ENCODE measurements around the gene AREL1. TPM values are rescaled to one million over a fixed set of nuclear protein-coding genes. Genes with fewer than 3 reads are reported as not detected.
"Not testable (repeated sequence)": the region's sequence is repeated elsewhere in the genome, so short reads cannot be mapped to it uniquely, and the experiment has no call there.

The AREL1 gene
- 10 to 100 TPM; 34.7 to 43.0 TPM for total RNA-seq

GRCh38 chr14:74712499-74713394, at the start of gene AREL1, which contains the start of gene FCF1:
TSS of gene AREL1 (minus strand) at chr14:74713080. CDS start at chr14:74685615, 27,465 bp downstream.
TSS of gene FCF1 (plus strand) at chr14:74713144. CDS start at chr14:74713198, 54 bp downstream.
- Mint-ChIP-seq H3K4me1 (ENCODE audit: low read depth) (peaks cover 57% of the 10 kb centered on the region), H3K27me3 (ENCODE audit: low read depth) (no peaks in the 10 kb centered on the region), H3K27ac (peak within 1 kb of the TSS; percentile 97), H3K4me3 (peak within 1 kb of the TSS; percentile 98 to 100), H3K36me3 (ENCODE audit: insufficient read depth in 2 of 2) (peaks cover 7 to 17% of the 10 kb centered on the region in 2 donors), H3K9me3 (no peaks in the 10 kb centered on the region)
- ATAC-seq (replicated peaks in 1 of 2), result peak; percentile 100
- DNase-seq, result peak; percentile 83 to 85

- not testable (repeated sequence) for H3K9me3 Mint-ChIP-seq; ATAC-seq (replicated peaks in 1 of 2); H3K27ac Mint-ChIP-seq; DNase-seq; H3K4me3 Mint-ChIP-seq; H3K27me3 Mint-ChIP-seq (ENCODE audit: low read depth); H3K36me3 Mint-ChIP-seq (ENCODE audit: insufficient read depth in 2 of 2)
- peaks cover 23% of the 10 kb centered on the region for H3K4me1 Mint-ChIP-seq (ENCODE audit: low read depth)
These were observed 45.6 kb upstream of the AREL1 start for GRCh38 chr14:74758505-74758904.

GRCh38 chr14:74756326-74756725, 43.4 kb upstream of the AREL1 start:
- Mint-ChIP-seq H3K36me3 (ENCODE audit: insufficient read depth in 2 of 2) (peaks cover 8 to 10% of the 10 kb centered on the region in 2 donors), H3K4me1 (ENCODE audit: low read depth) (peaks cover 9% of the 10 kb centered on the region), H3K27me3 (ENCODE audit: low read depth) (no peaks in the 10 kb centered on the region), H3K9me3 (peaks cover 6 to 9% of the 10 kb centered on the region in 2 donors), H3K4me3 (no peak overlapping the region), H3K27ac (no peak overlapping the region)
- no peak for ATAC-seq (replicated peaks in 1 of 2)
- DNase-seq, result no peak

- Mint-ChIP-seq H3K36me3 (ENCODE audit: insufficient read depth in 2 of 2) (peaks cover 8 to 10% of the 10 kb centered on the region in 2 donors), H3K27me3 (ENCODE audit: low read depth) (no peaks in the 10 kb centered on the region), H3K9me3 (peaks cover 6 to 9% of the 10 kb centered on the region in 2 donors), H3K4me3 (no peak overlapping the region), H3K27ac (no peak overlapping the region), H3K4me1 (ENCODE audit: low read depth) (no peaks in the 10 kb centered on the region)
- DNase-seq, result no peak
- ATAC-seq (replicated peaks in 1 of 2), result no peak
These were observed 42.0 kb upstream of the AREL1 start for GRCh38 chr14:74754899-74755298.

- Mint-ChIP-seq H3K9me3 (peaks cover 6 to 9% of the 10 kb centered on the region in 2 donors), H3K36me3 (ENCODE audit: insufficient read depth in 2 of 2) (peaks cover 8 to 10% of the 10 kb centered on the region in 2 donors), H3K4me1 (ENCODE audit: low read depth) (no peaks in the 10 kb centered on the region), H3K27ac (no peak overlapping the region), H3K27me3 (ENCODE audit: low read depth) (no peaks in the 10 kb centered on the region), H3K4me3 (no peak overlapping the region)
- DNase-seq, result no peak
- ATAC-seq (replicated peaks in 1 of 2), result no peak
These were observed 41.3 kb upstream of the AREL1 start for GRCh38 chr14:74754157-74754556.

GRCh38 chr14:74747237-74747636, 34.4 kb upstream of the AREL1 start:
- Mint-ChIP-seq H3K9me3 (peaks cover 4% of the 10 kb centered on the region in 2 donors), H3K27me3 (ENCODE audit: low read depth) (no peaks in the 10 kb centered on the region), H3K27ac (no peak overlapping the region), H3K36me3 (ENCODE audit: insufficient read depth in 2 of 2) (peaks cover 3 to 4% of the 10 kb centered on the region in 2 donors), H3K4me3 (no peak overlapping the region), H3K4me1 (ENCODE audit: low read depth) (no peaks in the 10 kb centered on the region)
- no peak for ATAC-seq (replicated peaks in 1 of 2)
- DNase-seq, result no peak

GRCh38 chr14:74739293-74740030, 26.6 kb upstream of the AREL1 start:
- no peaks in the 10 kb centered on the region for H3K4me1 Mint-ChIP-seq (ENCODE audit: low read depth)
- H3K9me3 Mint-ChIP-seq, result no peaks in the 10 kb centered on the region

GRCh38 chr14:74737753-74738325, 25.0 kb upstream of the AREL1 start:
- Mint-ChIP-seq H3K36me3 (ENCODE audit: insufficient read depth in 2 of 2) (peaks cover 0 to 13% of the 10 kb centered on the region in 2 donors), H3K27me3 (ENCODE audit: low read depth) (no peaks in the 10 kb centered on the region), H3K9me3 (no peaks in the 10 kb centered on the region), H3K27ac (no peak overlapping the region), H3K4me1 (ENCODE audit: low read depth) (no peaks in the 10 kb centered on the region), H3K4me3 (no peak overlapping the region)
- ATAC-seq (replicated peaks in 1 of 2) (no peak), DNase-seq (no peak)

More at GRCh38 chr14:74739293-74740030, 26.6 kb upstream of the AREL1 start:
- DNase-seq, result no peak
- ATAC-seq (replicated peaks in 1 of 2), result no peak
- Mint-ChIP-seq H3K27me3 (ENCODE audit: low read depth) (no peaks in the 10 kb centered on the region), H3K36me3 (ENCODE audit: insufficient read depth in 2 of 2) (peaks cover 0 to 9% of the 10 kb centered on the region in 2 donors), H3K27ac (no peak overlapping the region), H3K4me3 (no peak overlapping the region)

GRCh38 chr14:74735125-74735524, 22.2 kb upstream of the AREL1 start:
- no peaks in the 10 kb centered on the region for H3K4me1 Mint-ChIP-seq (ENCODE audit: low read depth)
- peaks cover 0 to 18% of the 10 kb centered on the region in 2 donors for H3K36me3 Mint-ChIP-seq (ENCODE audit: insufficient read depth in 2 of 2)
- H3K27me3 Mint-ChIP-seq (ENCODE audit: low read depth), result no peaks in the 10 kb centered on the region
- DNase-seq (no peak), ATAC-seq (replicated peaks in 1 of 2) (no peak)
- H3K4me3 Mint-ChIP-seq, result no peak overlapping the region
- no peak overlapping the region for H3K27ac Mint-ChIP-seq
- no peaks in the 10 kb centered on the region for H3K9me3 Mint-ChIP-seq

GRCh38 chr14:74733221-74733620, 20.3 kb upstream of the AREL1 start:
- Mint-ChIP-seq H3K4me1 (ENCODE audit: low read depth) (no peaks in the 10 kb centered on the region), H3K36me3 (ENCODE audit: insufficient read depth in 2 of 2) (peaks cover 1 to 19% of the 10 kb centered on the region in 2 donors), H3K4me3 (no peak overlapping the region), H3K27me3 (ENCODE audit: low read depth) (no peaks in the 10 kb centered on the region), H3K27ac (no peak overlapping the region), H3K9me3 (no peaks in the 10 kb centered on the region)
- DNase-seq, result no peak
- no peak for ATAC-seq (replicated peaks in 1 of 2)

GRCh38 chr14:74732387-74732786, 19.5 kb upstream of the AREL1 start:
- no peak for DNase-seq
- no peaks in the 10 kb centered on the region for H3K27me3 Mint-ChIP-seq (ENCODE audit: low read depth)
- peak overlapping the region; percentile 50 for H3K27ac Mint-ChIP-seq
- peaks cover 1 to 20% of the 10 kb centered on the region in 2 donors for H3K36me3 Mint-ChIP-seq (ENCODE audit: insufficient read depth in 2 of 2)
- no peak for ATAC-seq (replicated peaks in 1 of 2)
- no peaks in the 10 kb centered on the region for H3K9me3 Mint-ChIP-seq
- H3K4me1 Mint-ChIP-seq (ENCODE audit: low read depth), result no peaks in the 10 kb centered on the region
- H3K4me3 Mint-ChIP-seq, result no peak overlapping the region

- no peaks in the 10 kb centered on the region for H3K9me3 Mint-ChIP-seq
- DNase-seq, result no peak
- no peak overlapping the region for H3K4me3 Mint-ChIP-seq
- H3K4me1 Mint-ChIP-seq (ENCODE audit: low read depth), result no peaks in the 10 kb centered on the region
- peaks cover 2 to 22% of the 10 kb centered on the region in 2 donors for H3K36me3 Mint-ChIP-seq (ENCODE audit: insufficient read depth in 2 of 2)
- H3K27ac Mint-ChIP-seq, result no peak overlapping the region
- ATAC-seq (replicated peaks in 1 of 2), result no peak
- no peaks in the 10 kb centered on the region for H3K27me3 Mint-ChIP-seq (ENCODE audit: low read depth)
These were observed 10.3 kb upstream of the AREL1 start for GRCh38 chr14:74723134-74723533.

GRCh38 chr14:74720526-74720925, 7.6 kb upstream of the AREL1 start:
- Mint-ChIP-seq H3K27ac (no peak overlapping the region), H3K4me1 (ENCODE audit: low read depth) (peaks cover 4% of the 10 kb centered on the region), H3K36me3 (ENCODE audit: insufficient read depth in 2 of 2) (peaks cover 2 to 29% of the 10 kb centered on the region in 2 donors), H3K9me3 (no peaks in the 10 kb centered on the region), H3K27me3 (ENCODE audit: low read depth) (no peaks in the 10 kb centered on the region), H3K4me3 (no peak overlapping the region)
- ATAC-seq (replicated peaks in 1 of 2) (no peak), DNase-seq (no peak)
